ENCODE results near the gene LEKR1.
"Not testable (repeated sequence)": the region's sequence is repeated elsewhere in the genome, so short reads cannot be mapped to it uniquely, and the experiment has no call there.

LEKR1 gene

DNA sequence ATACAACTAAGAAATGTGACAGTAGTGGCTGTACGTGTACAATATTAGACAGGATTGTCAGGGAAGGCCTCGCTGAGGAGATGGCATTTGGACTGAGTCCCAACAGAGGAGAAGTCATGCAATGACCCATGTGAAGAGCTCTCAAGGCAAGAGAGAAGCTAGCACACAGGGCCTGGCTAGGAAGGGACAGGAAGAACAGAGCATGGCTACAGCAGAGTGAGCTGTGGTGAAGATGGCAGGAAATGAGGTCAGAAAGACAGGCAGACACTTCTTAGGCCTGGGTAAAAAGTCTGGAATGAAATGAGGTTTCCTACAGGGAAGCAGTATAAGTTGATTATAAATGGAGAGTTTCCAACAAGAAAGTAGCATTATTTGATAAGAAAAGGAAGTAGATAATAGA, 33.2 kb upstream of the LEKR1 start:
- Histone ChIP-seq H3K27ac (no peak overlapping the region), H3K9me3 (ENCODE audit: severe bottlenecking) (no peaks in the 10 kb centered on the region), H3K4me3 (ENCODE audit: low read depth, low read length) (no peak overlapping the region), H3K27me3 (ENCODE audit: insufficient read depth, low read depth, severe bottlenecking) (no peaks in the 10 kb centered on the region), H3K36me3 (no peaks in the 10 kb centered on the region)
- TF ChIP-seq, protein P1, sequence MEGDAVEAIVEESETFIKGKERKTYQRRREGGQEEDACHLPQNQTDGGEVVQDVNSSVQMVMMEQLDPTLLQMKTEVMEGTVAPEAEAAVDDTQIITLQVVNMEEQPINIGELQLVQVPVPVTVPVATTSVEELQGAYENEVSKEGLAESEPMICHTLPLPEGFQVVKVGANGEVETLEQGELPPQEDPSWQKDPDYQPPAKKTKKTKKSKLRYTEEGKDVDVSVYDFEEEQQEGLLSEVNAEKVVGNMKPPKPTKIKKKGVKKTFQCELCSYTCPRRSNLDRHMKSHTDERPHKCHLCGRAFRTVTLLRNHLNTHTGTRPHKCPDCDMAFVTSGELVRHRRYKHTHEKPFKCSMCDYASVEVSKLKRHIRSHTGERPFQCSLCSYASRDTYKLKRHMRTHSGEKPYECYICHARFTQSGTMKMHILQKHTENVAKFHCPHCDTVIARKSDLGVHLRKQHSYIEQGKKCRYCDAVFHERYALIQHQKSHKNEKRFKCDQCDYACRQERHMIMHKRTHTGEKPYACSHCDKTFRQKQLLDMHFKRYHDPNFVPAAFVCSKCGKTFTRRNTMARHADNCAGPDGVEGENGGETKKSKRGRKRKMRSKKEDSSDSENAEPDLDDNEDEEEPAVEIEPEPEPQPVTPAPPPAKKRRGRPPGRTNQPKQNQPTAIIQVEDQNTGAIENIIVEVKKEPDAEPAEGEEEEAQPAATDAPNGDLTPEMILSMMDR (IDR thresholded peaks at IDR 0.05; ENCODE audit: low read depth, low read length): no peak
- no peak for DNase-seq

DNA sequence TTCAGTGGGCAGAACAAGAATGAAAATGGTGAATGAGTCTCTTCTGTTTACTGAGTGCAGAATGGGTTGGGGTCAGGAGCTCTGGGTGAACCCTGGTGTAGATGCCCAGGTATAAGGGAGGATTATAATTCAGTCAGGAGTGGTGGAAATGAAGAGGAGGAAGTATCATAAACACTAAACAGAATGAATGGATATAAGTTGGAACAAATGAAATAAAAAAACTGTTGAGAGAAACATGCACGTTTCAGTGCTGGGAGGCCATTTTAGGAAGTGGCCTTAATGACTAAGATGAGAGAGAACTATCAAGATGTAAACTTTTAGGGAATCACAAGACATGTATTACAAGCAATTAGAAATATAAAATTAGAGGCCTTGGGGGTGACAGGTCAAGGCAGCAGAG, 32.8 kb upstream of the LEKR1 start:
- TF ChIP-seq, protein P1 (IDR thresholded peaks at IDR 0.05; ENCODE audit: low read depth, low read length): no peak
- Histone ChIP-seq H3K36me3 (no peaks in the 10 kb centered on the region), H3K27ac (no peak overlapping the region), H3K4me3 (ENCODE audit: low read depth, low read length) (no peak overlapping the region), H3K27me3 (ENCODE audit: insufficient read depth, low read depth, severe bottlenecking) (no peaks in the 10 kb centered on the region), H3K9me3 (ENCODE audit: severe bottlenecking) (no peaks in the 10 kb centered on the region)
- DNase-seq: no peak

DNA sequence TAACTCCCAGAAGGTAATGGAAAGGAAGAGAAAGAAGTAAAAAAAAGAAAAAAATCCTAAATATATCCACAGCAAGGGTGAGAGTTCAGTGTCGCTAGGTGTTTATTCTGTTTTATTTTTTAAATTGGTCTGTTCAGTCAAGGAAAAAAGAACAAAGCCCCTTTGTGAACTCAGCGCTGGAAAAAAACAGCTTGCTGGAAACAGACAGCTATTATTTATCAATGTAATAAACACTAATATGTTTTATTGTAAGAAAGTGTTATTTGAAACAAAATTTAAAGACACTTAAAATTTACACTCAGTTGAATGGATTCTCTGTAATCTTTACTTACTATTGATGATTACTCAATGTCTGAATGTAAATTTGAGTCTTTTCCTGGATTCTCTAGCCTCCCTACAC, 32.3 kb upstream of the LEKR1 start:
- no peak for DNase-seq
- Histone ChIP-seq H3K27ac (no peak overlapping the region), H3K9me3 (ENCODE audit: severe bottlenecking) (no peaks in the 10 kb centered on the region), H3K36me3 (no peaks in the 10 kb centered on the region), H3K27me3 (ENCODE audit: insufficient read depth, low read depth, severe bottlenecking) (no peaks in the 10 kb centered on the region), H3K4me3 (ENCODE audit: low read depth, low read length) (no peak overlapping the region)
- TF ChIP-seq, protein P1 (IDR thresholded peaks at IDR 0.05; ENCODE audit: low read depth, low read length): no peak

DNA sequence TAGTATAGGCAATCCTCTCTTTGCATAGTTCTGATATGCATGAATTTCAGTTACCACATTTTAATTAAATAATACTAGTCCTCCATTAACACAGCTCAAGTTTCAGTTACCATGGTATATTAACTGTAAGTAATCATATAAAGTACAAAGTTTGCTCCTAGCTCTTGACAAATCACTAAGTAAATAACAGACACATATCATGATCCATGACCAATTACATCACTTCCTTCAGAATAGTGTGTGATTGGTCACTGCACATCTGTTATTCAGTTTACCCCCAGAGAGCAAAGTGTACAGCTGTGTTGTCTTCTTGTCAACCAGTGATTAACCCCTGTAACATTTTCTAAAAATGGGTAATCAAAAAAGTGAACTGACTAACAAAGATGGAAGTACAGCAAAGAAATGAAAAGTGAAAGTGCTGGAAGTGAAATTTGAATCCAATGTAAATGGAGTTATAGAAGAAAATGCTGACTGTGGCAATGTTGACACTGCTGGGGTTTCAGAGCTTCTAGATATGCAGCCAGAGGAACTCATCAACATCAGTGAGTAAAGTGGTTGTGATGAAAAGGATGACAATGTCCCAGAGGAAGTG, 30.2 kb upstream of the LEKR1 start:
- no peak for DNase-seq
- TF ChIP-seq, protein P1 (IDR thresholded peaks at IDR 0.05; ENCODE audit: low read depth, low read length): no peak

DNA sequence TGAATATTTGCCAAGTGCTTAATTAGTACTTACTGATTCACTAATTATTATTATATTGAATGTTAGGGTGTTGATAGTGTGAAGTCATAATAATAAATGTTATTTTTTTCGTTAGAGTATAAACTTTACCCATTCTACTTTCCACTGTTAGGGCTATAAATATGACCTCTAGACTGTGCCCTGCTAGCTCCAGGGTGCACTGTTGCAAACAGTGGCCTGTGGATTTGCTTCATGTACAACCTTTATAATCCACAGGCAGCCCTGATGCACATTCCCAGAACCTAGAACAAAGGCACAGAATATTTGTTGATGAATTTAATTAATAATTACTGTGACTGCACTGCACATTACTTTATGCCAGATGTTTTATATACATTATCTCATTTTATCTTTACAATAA, 28.8 kb upstream of the LEKR1 start:
- H3K9me3 ChIP-seq (ENCODE audit: severe bottlenecking): no peaks in the 10 kb centered on the region
- no peaks in the 10 kb centered on the region for H3K27me3 ChIP-seq (ENCODE audit: insufficient read depth, low read depth, severe bottlenecking)
- H3K4me3 ChIP-seq (ENCODE audit: low read depth, low read length): no peak overlapping the region
- no peak overlapping the region for H3K27ac ChIP-seq
- TF ChIP-seq, protein P1 (IDR thresholded peaks at IDR 0.05; ENCODE audit: low read depth, low read length): no peak
- DNase-seq: no peak
- H3K36me3 ChIP-seq: no peaks in the 10 kb centered on the region

More for the DNA sequence above, 30.2 kb upstream of the LEKR1 start:
- Histone ChIP-seq H3K27ac (no peak overlapping the region), H3K36me3 (no peaks in the 10 kb centered on the region), H3K4me3 (ENCODE audit: low read depth, low read length) (no peak overlapping the region), H3K9me3 (ENCODE audit: severe bottlenecking) (no peaks in the 10 kb centered on the region), H3K27me3 (ENCODE audit: insufficient read depth, low read depth, severe bottlenecking) (no peaks in the 10 kb centered on the region)

DNA sequence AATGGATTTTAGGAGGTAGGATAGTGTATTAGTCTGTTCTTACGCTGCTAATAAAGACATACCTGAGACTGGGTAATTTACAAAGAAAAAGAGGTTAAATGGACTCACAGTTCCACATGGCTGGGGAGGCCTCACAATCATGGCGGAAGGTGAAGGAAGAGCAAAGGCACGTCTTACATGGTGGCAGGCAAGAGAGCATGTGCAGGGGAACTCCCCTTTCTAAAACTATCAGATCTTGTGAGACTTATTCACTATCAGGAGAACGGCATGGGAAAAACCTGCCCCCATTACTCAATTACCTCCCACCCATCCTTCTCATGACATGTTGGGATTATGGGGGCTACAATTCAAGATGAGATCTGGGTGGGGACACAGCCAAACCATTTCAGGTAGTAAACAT, 25.9 kb upstream of the LEKR1 start:
- DNase-seq; H3K36me3 ChIP-seq; H3K27me3 ChIP-seq (ENCODE audit: insufficient read depth, low read depth, severe bottlenecking); H3K9me3 ChIP-seq (ENCODE audit: severe bottlenecking); H3K4me3 ChIP-seq (ENCODE audit: low read depth, low read length); H3K27ac ChIP-seq: not testable (repeated sequence)

All from WERI-Rb-1 (cell line).